GM23338 (cell line): ENCODE data around the gene ASB15. TPM values are rescaled to one million over a fixed set of nuclear protein-coding genes. Genes with fewer than 3 reads are reported as not detected.

Experiments
- ATAC-seq: fragments of 200-7000 bp; cut with Tn5 transposase; 3 replicates; pipeline ENCODE4 v1.9.1; 2020
- DNase-seq: peaks from one replicate; pipeline ENCODE4 v3.0.0-alpha.2; 2015; ENCODE audit warnings: low spot score
- H2AFZ ChIP-seq: fragments of 200-600 bp; sonication (generic); 2 replicates; pipeline ENCODE4 v1.8.0; 2016; ENCODE audit warnings: antibody characterized with exemption, mild to moderate bottlenecking, moderate library complexity
- H3F3A ChIP-seq: fragments of 200-600 bp; sonication (generic); replicated peaks from 2 replicates; pipeline ENCODE4 v1.8.0; 2017; ENCODE audit warnings: antibody characterized with exemption, mixed run types, low read depth
- H3K27ac ChIP-seq: fragments of 200-600 bp; sonication (generic); 2 replicates; pipeline ENCODE4 v1.6.1; 2016; ENCODE audit warnings: low read depth
- H3K27me3 ChIP-seq: fragments of 200-600 bp; sonication (generic); 2 replicates; pipeline ENCODE4 v1.8.0; 2016; ENCODE audit warnings: mild to moderate bottlenecking, mixed run types, moderate library complexity; ENCODE audit not compliant: insufficient read depth
- H3K36me3 ChIP-seq: fragments of 200-600 bp; sonication (generic); 2 replicates; pipeline ENCODE4 v1.8.0; 2016; ENCODE audit warnings: mild to moderate bottlenecking; ENCODE audit not compliant: insufficient read depth
- H3K4me1 ChIP-seq: fragments of 200-600 bp; sonication (generic); 2 replicates; pipeline ENCODE4 v1.8.0; 2016; ENCODE audit warnings: mild to moderate bottlenecking, moderate library complexity; ENCODE audit not compliant: insufficient read depth
- H3K4me2 ChIP-seq: fragments of 200-600 bp; sonication (generic); 2 replicates; pipeline ENCODE4 v1.7.1; 2017; ENCODE audit warnings: mixed run types
- H3K4me3 ChIP-seq: fragments of 200-600 bp; sonication (generic); 2 replicates; pipeline ENCODE4 v1.6.1; 2016; ENCODE audit warnings: mixed run types
- H3K79me2 ChIP-seq: fragments of 200-600 bp; sonication (generic); replicated peaks from 2 replicates; pipeline ENCODE4 v1.8.0; 2017; ENCODE audit warnings: mild to moderate bottlenecking; ENCODE audit not compliant: insufficient read depth
- H3K9me2 ChIP-seq: fragments of 200-600 bp; sonication (generic); 2 replicates; pipeline ENCODE4 v1.8.0; 2017; ENCODE audit not compliant: insufficient read depth
- H4K20me1 ChIP-seq: fragments of 200-600 bp; sonication (generic); replicated peaks from 2 replicates; pipeline ENCODE4 v1.8.0; 2017; ENCODE audit warnings: mild to moderate bottlenecking; ENCODE audit not compliant: insufficient read depth
- H3K27ac Mint-ChIP-seq: 2 replicates; pipeline ENCODE4 v1.8.0; 2020; ENCODE audit warnings: inconsistent platforms, mild to moderate bottlenecking, moderate library complexity, mixed read lengths
- H3K27me3 Mint-ChIP-seq: 3 replicates; pipeline ENCODE4 v1.8.0; 2022; ENCODE audit warnings: low read depth, mild to moderate bottlenecking, moderate library complexity, mixed read lengths, inconsistent platforms; ENCODE audit not compliant: insufficient read depth, poor library complexity
- H3K36me3 Mint-ChIP-seq: 3 replicates; pipeline ENCODE4 v1.8.0; 2021; ENCODE audit warnings: low read depth, mild to moderate bottlenecking, inconsistent platforms, moderate library complexity, mixed read lengths
- H3K4me1 Mint-ChIP-seq: 3 replicates; pipeline ENCODE4 v1.8.0; 2020; ENCODE audit warnings: mild to moderate bottlenecking, inconsistent platforms, mixed read lengths
- H3K4me3 Mint-ChIP-seq: 3 replicates; pipeline ENCODE4 v1.8.0; 2021; ENCODE audit warnings: moderate library complexity, mild to moderate bottlenecking, inconsistent platforms, mixed read lengths
- H3K9me3 Mint-ChIP-seq: 3 replicates; pipeline ENCODE4 v1.8.0; 2020; ENCODE audit warnings: moderate library complexity, mild to moderate bottlenecking, inconsistent platforms, mixed read lengths
- CREB1 ChIP-seq: fragments of 250-450 bp; sonication (Bioruptor Pico); IDR thresholded peaks from 2 replicates; pipeline ENCODE4 v1.5.0; 2020; ENCODE audit warnings: low read depth, mild to moderate bottlenecking, moderate library complexity
- ETS1 ChIP-seq: IDR thresholded peaks from 2 replicates; pipeline ENCODE4 v1.6.1; 2016; ENCODE audit warnings: antibody characterized with exemption
- EZH2 ChIP-seq: fragments of 200-600 bp; sonication (generic); IDR thresholded peaks from one replicate; pipeline ENCODE4 v1.8.0; 2017; ENCODE audit warnings: antibody characterized with exemption, mild to moderate bottlenecking, low read depth; ENCODE audit not compliant: unreplicated experiment
- EZH2phosphoT487 ChIP-seq: fragments of 200-600 bp; sonication (generic); IDR thresholded peaks from one replicate; pipeline ENCODE4 v1.8.1; 2018; ENCODE audit warnings: antibody characterized with exemption; ENCODE audit not compliant: unreplicated experiment
- JUNB ChIP-seq: IDR thresholded peaks from one replicate; pipeline ENCODE4 v1.6.1; 2016; ENCODE audit warnings: antibody characterized with exemption; ENCODE audit not compliant: unreplicated experiment
- NANOG ChIP-seq: IDR thresholded peaks from 2 replicates; pipeline ENCODE4 v1.6.1; 2016; ENCODE audit warnings: antibody characterized with exemption, borderline replicate concordance
- POLR2AphosphoS5 ChIP-seq: IDR thresholded peaks from 2 replicates; pipeline ENCODE4 v1.6.1; 2016; ENCODE audit warnings: antibody characterized with exemption, low read depth
- REST ChIP-seq: IDR thresholded peaks from one replicate; pipeline ENCODE4 v1.6.1; 2018; ENCODE audit warnings: antibody characterized with exemption; ENCODE audit not compliant: unreplicated experiment
- STAT1 ChIP-seq: IDR thresholded peaks from one replicate; pipeline ENCODE4 v1.6.1; 2016; ENCODE audit warnings: antibody characterized with exemption; ENCODE audit not compliant: unreplicated experiment
- ZNF114 ChIP-seq: fragments of 250-450 bp; sonication (Bioruptor Pico); IDR thresholded peaks from 2 replicates; pipeline ENCODE4 v1.5.0; 2020; ENCODE audit warnings: mild to moderate bottlenecking, moderate library complexity
- ZNF331 ChIP-seq: fragments of 250-450 bp; sonication (Bioruptor Pico); IDR thresholded peaks from 2 replicates; pipeline ENCODE4 v1.5.0; 2020; ENCODE audit warnings: low read depth, mild to moderate bottlenecking, moderate library complexity
- polyA plus RNA-seq: library from polyadenylated mRNA; unstranded; fragments of >200 nt; fragmentation: Nextera tagmentation; extraction: Ambion mirVana; gene quantifications from 2 replicates; pipeline ENCODE4 v1.2.1, GENCODE V29; 2016
- total RNA-seq: library from RNA; depleted of rRNA; stranded (reverse); fragments of >200 nt; shearing (Covaris generic); gene quantifications from 2 replicates; pipeline ENCODE4 v1.2.3, GENCODE V29; 2014
- TF ChIP-seq, protein P1 (sequence below), 2 experiments: fragments of 200-600 bp in 1 of 2; sonication (generic) in 1 of 2; conservative IDR thresholded peaks; 2 replicates each; pipeline versions ENCODE4 v1.5.1 to v1.6.1; 2016 to 2017; ENCODE audit warnings: antibody characterized with exemption in 2 of 2, low read depth in 2 of 2, mild to moderate bottlenecking in 2 of 2, moderate library complexity in 1 of 2

ASB15 gene
- total and polyA plus RNA-seq, 2 experiments from 2014 or later, result not detected

- ATAC-seq, result no peak
- H3K4me2 ChIP-seq, result no peak overlapping the region
These were observed 51.5 kb downstream of the ASB15 start for GRCh38 chr7:123653162-123653561.

GRCh38 chr7:123655614-123656013 lies 54.0 kb downstream of the ASB15 start, which contains the start of gene LMOD2:
LMOD2 (plus strand) TSS chr7:123655866; CDS start chr7:123655964, 98 bp downstream.
- H3K36me3 Mint-ChIP-seq, result no peaks in the 10 kb centered on the region
- TF ChIP-seq ETS1 (no peak), POLR2AphosphoS5 (no peak), ZNF331 (CRISPR knock-in tag) (no peak), ZNF114 (CRISPR knock-in tag) (no peak), JUNB (no peak), STAT1 (no peak), CREB1 (CRISPR knock-in tag) (no peak), EZH2phosphoT487 (no peak)
- TF ChIP-seq, protein P1, sequence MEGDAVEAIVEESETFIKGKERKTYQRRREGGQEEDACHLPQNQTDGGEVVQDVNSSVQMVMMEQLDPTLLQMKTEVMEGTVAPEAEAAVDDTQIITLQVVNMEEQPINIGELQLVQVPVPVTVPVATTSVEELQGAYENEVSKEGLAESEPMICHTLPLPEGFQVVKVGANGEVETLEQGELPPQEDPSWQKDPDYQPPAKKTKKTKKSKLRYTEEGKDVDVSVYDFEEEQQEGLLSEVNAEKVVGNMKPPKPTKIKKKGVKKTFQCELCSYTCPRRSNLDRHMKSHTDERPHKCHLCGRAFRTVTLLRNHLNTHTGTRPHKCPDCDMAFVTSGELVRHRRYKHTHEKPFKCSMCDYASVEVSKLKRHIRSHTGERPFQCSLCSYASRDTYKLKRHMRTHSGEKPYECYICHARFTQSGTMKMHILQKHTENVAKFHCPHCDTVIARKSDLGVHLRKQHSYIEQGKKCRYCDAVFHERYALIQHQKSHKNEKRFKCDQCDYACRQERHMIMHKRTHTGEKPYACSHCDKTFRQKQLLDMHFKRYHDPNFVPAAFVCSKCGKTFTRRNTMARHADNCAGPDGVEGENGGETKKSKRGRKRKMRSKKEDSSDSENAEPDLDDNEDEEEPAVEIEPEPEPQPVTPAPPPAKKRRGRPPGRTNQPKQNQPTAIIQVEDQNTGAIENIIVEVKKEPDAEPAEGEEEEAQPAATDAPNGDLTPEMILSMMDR (conservative IDR thresholded peaks at IDR 0.05; ENCODE audit: low read depth in 2 of 2), result no peak

More at GRCh38 chr7:123653162-123653561, 51.5 kb downstream of the ASB15 start:
- H3K27ac ChIP-seq, result no peak overlapping the region
- Mint-ChIP-seq H3K4me1 (peaks cover 5% of the 10 kb centered on the region; the same call in 2 of the 3 replicates), H3K9me3 (no peaks in the 10 kb centered on the region; the same call in 2 of the 3 replicates), H3K4me3 (no peak overlapping the region), H3K36me3 (no peaks in the 10 kb centered on the region), H3K27ac (no peak overlapping the region), H3K27me3 (no peaks in the 10 kb centered on the region)
- H3K4me3 ChIP-seq, result no peak overlapping the region
- H3K79me2 ChIP-seq, result no peaks in the 10 kb centered on the region
- no peak for TF ChIP-seq CREB1 (CRISPR knock-in tag)
- TF ChIP-seq ZNF114 (CRISPR knock-in tag), result no peak
- TF ChIP-seq ETS1, result no peak
- TF ChIP-seq NANOG, result no peak
- no peak for TF ChIP-seq REST
- TF ChIP-seq EZH2, result no peak
- H2AFZ ChIP-seq, result no peak overlapping the region
- 0 out of 2 replicates have a peak, but pooled peaks cover 3% of the 10 kb centered on the region for H3K4me1 ChIP-seq
- H3K9me2 ChIP-seq, result peaks cover 4% of the 10 kb centered on the region
- H3F3A ChIP-seq, result no peaks in the 10 kb centered on the region
- no peak for DNase-seq
- no peaks in the 10 kb centered on the region for H3K36me3 ChIP-seq
- H3K27me3 ChIP-seq, result no peaks in the 10 kb centered on the region
- H4K20me1 ChIP-seq, result no peaks in the 10 kb centered on the region

More at GRCh38 chr7:123655614-123656013, 54.0 kb downstream of the ASB15 start, which contains the start of gene LMOD2:
- no peaks in the 10 kb centered on the region for H3K9me3 Mint-ChIP-seq
- H3K4me1 ChIP-seq, result 0 out of 2 replicates have a peak, but pooled peaks cover 7% of the 10 kb centered on the region
- H3K27me3 Mint-ChIP-seq, result peaks cover 1% of the 10 kb centered on the region
- peaks cover 5% of the 10 kb centered on the region for H3K4me1 Mint-ChIP-seq
- no peaks in the 10 kb centered on the region for H3K27me3 ChIP-seq
- no peaks in the 10 kb centered on the region for H3K79me2 ChIP-seq
- H4K20me1 ChIP-seq, result no peaks in the 10 kb centered on the region
- peak within 1 kb of the TSS; percentile 31; the same call in 1 of the 2 replicates for H2AFZ ChIP-seq
- H3K4me3 ChIP-seq, result no peak within 1 kb of the TSS
- ATAC-seq (no peak), DNase-seq (no peak)
- H3K36me3 ChIP-seq, result no peaks in the 10 kb centered on the region
- H3K4me2 ChIP-seq, result no peak within 1 kb of the TSS
- H3K4me3 Mint-ChIP-seq, result no peak within 1 kb of the TSS
- H3F3A ChIP-seq, result no peaks in the 10 kb centered on the region
- no peak within 1 kb of the TSS for H3K27ac Mint-ChIP-seq
- H3K27ac ChIP-seq, result no peak within 1 kb of the TSS
- H3K9me2 ChIP-seq, result peaks cover 4% of the 10 kb centered on the region
